Effector memory CD4-positive, alpha-beta T cell (primary cell): ENCODE measurements around the gene R3HDM1.
"Not testable (repeated sequence)": the region's sequence is repeated elsewhere in the genome, so short reads cannot be mapped to it uniquely, and the experiment has no call there.

Source experiments
- DNase-seq, 3 donors: peaks; one replicate each; pipeline ENCODE4 v3.0.0-alpha.2; 2020
- H3K27ac ChIP-seq: 2 replicates; pipeline ENCODE4 v1.7.0; 2013; ENCODE audit warnings: mild to moderate bottlenecking, low read length, moderate library complexity; ENCODE audit not compliant: insufficient read depth, poor library complexity, severe bottlenecking
- H3K27me3 ChIP-seq: replicated peaks from 2 replicates; pipeline ENCODE4 v1.7.0; 2013; ENCODE audit warnings: mild to moderate bottlenecking, low read length; ENCODE audit not compliant: insufficient read depth, control insufficient read depth, poor library complexity, severe bottlenecking
- H3K36me3 ChIP-seq: 2 replicates; pipeline ENCODE4 v1.7.0; 2013; ENCODE audit warnings: mild to moderate bottlenecking, low read length, moderate library complexity; ENCODE audit not compliant: control insufficient read depth, insufficient read depth
- H3K4me1 ChIP-seq: 2 replicates; pipeline ENCODE4 v1.7.0; 2013; ENCODE audit warnings: low read length, mild to moderate bottlenecking; ENCODE audit not compliant: control insufficient read depth, insufficient read depth, poor library complexity, severe bottlenecking
- H3K4me3 ChIP-seq: 2 replicates; pipeline ENCODE4 v1.7.0; 2013; ENCODE audit warnings: low read length, low read depth, mild to moderate bottlenecking; ENCODE audit not compliant: insufficient read depth, poor library complexity, severe bottlenecking
- H3K9me3 ChIP-seq: 2 replicates; pipeline ENCODE4 v1.7.0; 2013; ENCODE audit warnings: mild to moderate bottlenecking, low read length, moderate library complexity; ENCODE audit not compliant: control insufficient read depth

The R3HDM1 gene

GRCh38 chr2:135635212-135635835 lies 104.0 kb downstream of the R3HDM1 start:
- no peak for DNase-seq
- peaks cover 25% of the 10 kb centered on the region for H3K36me3 ChIP-seq
- H3K27me3 ChIP-seq = no peaks in the 10 kb centered on the region
- H3K4me3 ChIP-seq = no peak overlapping the region
- no peaks in the 10 kb centered on the region for H3K9me3 ChIP-seq
- no peaks in the 10 kb centered on the region for H3K4me1 ChIP-seq
- H3K27ac ChIP-seq = no peak overlapping the region

GRCh38 chr2:135636982-135637381 lies 105.7 kb downstream of the R3HDM1 start:
- peaks cover 25% of the 10 kb centered on the region for H3K36me3 ChIP-seq
- H3K27ac ChIP-seq = no peak overlapping the region
- H3K9me3 ChIP-seq = no peaks in the 10 kb centered on the region
- H3K4me3 ChIP-seq = no peak overlapping the region
- DNase-seq = no peak
- H3K4me1 ChIP-seq = no peaks in the 10 kb centered on the region
- H3K27me3 ChIP-seq = no peaks in the 10 kb centered on the region

GRCh38 chr2:135637456-135638087 lies 106.3 kb downstream of the R3HDM1 start:
- no peak overlapping the region for H3K4me3 ChIP-seq
- no peaks in the 10 kb centered on the region for H3K27me3 ChIP-seq
- H3K4me1 ChIP-seq = no peaks in the 10 kb centered on the region
- H3K27ac ChIP-seq = no peak overlapping the region
- no peak for DNase-seq
- H3K9me3 ChIP-seq = no peaks in the 10 kb centered on the region
- H3K36me3 ChIP-seq = peaks cover 25% of the 10 kb centered on the region

GRCh38 chr2:135638825-135639224 lies 107.5 kb downstream of the R3HDM1 start:
- Histone ChIP-seq H3K27ac (no peak overlapping the region), H3K4me3 (no peak overlapping the region), H3K27me3 (no peaks in the 10 kb centered on the region), H3K4me1 (no peaks in the 10 kb centered on the region), H3K9me3 (no peaks in the 10 kb centered on the region), H3K36me3 (peaks cover 25% of the 10 kb centered on the region)
- no peak for DNase-seq

- H3K4me3 ChIP-seq = no peak overlapping the region
- no peaks in the 10 kb centered on the region for H3K27me3 ChIP-seq
- DNase-seq = no peak
- H3K27ac ChIP-seq = no peak overlapping the region
- no peaks in the 10 kb centered on the region for H3K9me3 ChIP-seq
- peaks cover 22% of the 10 kb centered on the region for H3K36me3 ChIP-seq
- H3K4me1 ChIP-seq = no peaks in the 10 kb centered on the region
These were observed 110.1 kb downstream of the R3HDM1 start for GRCh38 chr2:135641156-135642068.

- Histone ChIP-seq H3K27ac (no peak overlapping the region), H3K4me1 (no peaks in the 10 kb centered on the region), H3K27me3 (no peaks in the 10 kb centered on the region), H3K4me3 (no peak overlapping the region), H3K9me3 (no peaks in the 10 kb centered on the region), H3K36me3 (peaks cover 17% of the 10 kb centered on the region)
- DNase-seq = no peak
These were observed 116.7 kb downstream of the R3HDM1 start for GRCh38 chr2:135647836-135648579.

- no peaks in the 10 kb centered on the region for H3K9me3 ChIP-seq
- peaks cover 17% of the 10 kb centered on the region for H3K36me3 ChIP-seq
- no peaks in the 10 kb centered on the region for H3K4me1 ChIP-seq
These were observed 119.4 kb downstream of the R3HDM1 start for GRCh38 chr2:135650721-135651120.

GRCh38 chr2:135651717-135652116 lies 120.4 kb downstream of the R3HDM1 start:
- Histone ChIP-seq H3K4me3 (no peak overlapping the region), H3K27me3 (no peaks in the 10 kb centered on the region), H3K36me3 (peaks cover 16% of the 10 kb centered on the region), H3K27ac (no peak overlapping the region), H3K4me1 (no peaks in the 10 kb centered on the region), H3K9me3 (no peaks in the 10 kb centered on the region)
- no peak for DNase-seq

More at GRCh38 chr2:135650721-135651120, 119.4 kb downstream of the R3HDM1 start:
- DNase-seq = no peak
- H3K27ac ChIP-seq = no peak overlapping the region
- H3K27me3 ChIP-seq = no peaks in the 10 kb centered on the region
- H3K4me3 ChIP-seq = no peak overlapping the region

- DNase-seq, H3K4me1 ChIP-seq, H3K9me3 ChIP-seq, H3K27me3 ChIP-seq, H3K27ac ChIP-seq, H3K4me3 ChIP-seq: not testable (repeated sequence)
- H3K36me3 ChIP-seq = peaks cover 16% of the 10 kb centered on the region
These were observed 123.0 kb downstream of the R3HDM1 start for GRCh38 chr2:135654239-135654638.
